Right lobe of liver (tissue), 4 donors: ENCODE measurements around the gene AP2M1.

Source experiments
- POLR2A ChIP-seq: fragments of 450-650 bp; IDR thresholded peaks from one replicate; pipeline ENCODE4 v1.6.1; 2017; ENCODE audit warnings: antibody characterized with exemption, mild to moderate bottlenecking
- TF ChIP-seq, protein P1 (sequence below), 4 donors: fragments of 200-600 bp in 3 of 4; fragments of 450-650 bp in 1 of 4; IDR thresholded peaks; one replicate each; pipeline versions ENCODE4 v1.5.1 to v1.8.0; 2016 to 2022; ENCODE audit warnings: antibody characterized with exemption in 4 of 4, mild to moderate bottlenecking in 2 of 4
- donor health status: DM: no; HTN: no; CAD: no.
- donor health status: DM: no; HTN: no; CAD: no.
- donor health status: DM: no; HTN: yes; CAD: no.

DNA sequence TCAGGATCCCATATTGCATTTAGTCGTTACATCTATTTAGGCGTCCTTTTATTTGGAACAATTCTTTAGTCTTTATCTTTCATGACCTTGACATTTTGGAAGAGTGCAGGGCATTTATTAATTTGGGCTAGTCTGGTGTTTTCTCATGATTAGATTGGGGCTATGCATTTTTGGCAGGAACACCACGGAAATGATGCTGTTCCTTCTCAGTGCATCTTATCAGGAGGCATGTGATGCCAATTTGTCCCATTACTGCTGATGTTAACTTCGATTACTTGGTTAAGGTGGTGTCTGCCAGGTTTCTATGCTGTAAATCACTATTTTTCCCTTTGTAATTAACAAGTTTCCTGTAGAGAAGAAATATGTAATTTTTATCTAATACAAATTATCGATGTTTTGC lies 36.6 kb downstream of the AP2M1 start:
- no peak for TF ChIP-seq POLR2A
- TF ChIP-seq, protein P1, sequence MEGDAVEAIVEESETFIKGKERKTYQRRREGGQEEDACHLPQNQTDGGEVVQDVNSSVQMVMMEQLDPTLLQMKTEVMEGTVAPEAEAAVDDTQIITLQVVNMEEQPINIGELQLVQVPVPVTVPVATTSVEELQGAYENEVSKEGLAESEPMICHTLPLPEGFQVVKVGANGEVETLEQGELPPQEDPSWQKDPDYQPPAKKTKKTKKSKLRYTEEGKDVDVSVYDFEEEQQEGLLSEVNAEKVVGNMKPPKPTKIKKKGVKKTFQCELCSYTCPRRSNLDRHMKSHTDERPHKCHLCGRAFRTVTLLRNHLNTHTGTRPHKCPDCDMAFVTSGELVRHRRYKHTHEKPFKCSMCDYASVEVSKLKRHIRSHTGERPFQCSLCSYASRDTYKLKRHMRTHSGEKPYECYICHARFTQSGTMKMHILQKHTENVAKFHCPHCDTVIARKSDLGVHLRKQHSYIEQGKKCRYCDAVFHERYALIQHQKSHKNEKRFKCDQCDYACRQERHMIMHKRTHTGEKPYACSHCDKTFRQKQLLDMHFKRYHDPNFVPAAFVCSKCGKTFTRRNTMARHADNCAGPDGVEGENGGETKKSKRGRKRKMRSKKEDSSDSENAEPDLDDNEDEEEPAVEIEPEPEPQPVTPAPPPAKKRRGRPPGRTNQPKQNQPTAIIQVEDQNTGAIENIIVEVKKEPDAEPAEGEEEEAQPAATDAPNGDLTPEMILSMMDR (IDR thresholded peaks at IDR 0.05), result no peak
